ENCODE results near the gene KIF3C. TPM values are rescaled to one million over a fixed set of nuclear protein-coding genes. Genes with fewer than 3 reads are reported as not detected.
A peak's percentile ranks its signal among the peaks of the same experiment; 100 is the strongest.

KIF3C gene
- total and polyA plus RNA-seq, 9 of the 15 experiments (the other 6 are each of a cell fraction or from before 2014, with no cell fraction given) = 0.69 to 6.7 (median 3.3) TPM

GRCh38 chr2:25903216-25903776, 79.0 kb downstream of the KIF3C start (continued):
- 0 out of 2 replicates have a peak, but pooled peaks have one; percentile 30 for TF ChIP-seq VEZF1 (CRISPR knock-in tag; IDR thresholded peaks at IDR 0.05)

- H3K9ac ChIP-seq (ENCODE audit: insufficient read depth in 1 of 2, low read depth in 2 of 2, low read length in 2 of 2) = no peak overlapping the region
- no peaks in the 10 kb centered on the region for H3K36me3 ChIP-seq (ENCODE audit: control insufficient read depth, insufficient read depth, low read length)
- ATAC-seq (no peak), FAIRE-seq (no peak), DNase-seq (ENCODE audit: extremely low read depth in 1 of 4, low spot score in 3 of 4) (no peak)
- ChIA-PET CTCF (ENCODE audit: low intra/inter-chr PET ratio) (no interaction called here), POLR2A (interaction anchor here (0.7 to 1.6 kb wide), 3 partner anchors 19 to 1470 kb away, joined by 3 to 7 read pairs (median 4); partner anchors contain the start of gene ASXL2)
- no peaks in the 10 kb centered on the region for H3K9me3 ChIP-seq (replicated peaks; ENCODE audit: control insufficient read depth, insufficient read depth, low read depth, low read length)
- H3K79me2 ChIP-seq (ENCODE audit: control insufficient read depth, insufficient read depth, low read length) = no peaks in the 10 kb centered on the region
- H3K27ac ChIP-seq (ENCODE audit: extremely low read depth, low read depth, low read length) = no peak overlapping the region
- H3K4me1 ChIP-seq (replicated peaks in 1 of 2; ENCODE audit: control insufficient read depth in 2 of 2, insufficient read depth in 2 of 2, low read length in 2 of 2) = peaks cover 0 to 4% of the 10 kb centered on the region in 2 experiments; a peak in 2 of 5 replicates
- H3K27me3 ChIP-seq (ENCODE audit: control insufficient read depth in 2 of 2, insufficient read depth in 2 of 2, low read length in 2 of 2) = no peaks in the 10 kb centered on the region
- no TSS peak for BruUV-seq (replicated peaks)
- H3K4me3 ChIP-seq = no peak overlapping the region
- WGBS (ENCODE audit: insufficient coverage, low coverage, missing lambda C conversion rate) = 34% methylated on average over 11 of the region's 11 CpGs
- in situ Hi-C loops (cut with MboI) (no loop called here), intact Hi-C loops (cut with micrococcal nuclease) (no loop called here)
- H4K20me1 ChIP-seq (replicated peaks; ENCODE audit: control insufficient read depth, insufficient read depth, low read length) = no peaks in the 10 kb centered on the region
- no peaks in the 10 kb centered on the region for H3K9me1 ChIP-seq (ENCODE audit: control insufficient read depth, insufficient read depth, low read length)
- H2AFZ ChIP-seq (ENCODE audit: low read depth, low read length) = no peak overlapping the region
- H3K4me2 ChIP-seq (ENCODE audit: insufficient read depth, low read length) = no peak overlapping the region
- TF ChIP-seq ZNF431 (CRISPR knock-in tag; IDR thresholded peaks at IDR 0.05) (no peak), PHF20 (IDR thresholded peaks at IDR 0.05; ENCODE audit: partially characterized antibody) (no peak), STAG1 (CRISPR knock-in tag; IDR thresholded peaks at IDR 0.05; ENCODE audit: borderline replicate concordance) (no peak), SRSF7 (optimal IDR thresholded peaks at IDR 0.05; ENCODE audit: low read depth, low read length) (no peak), FOXP4 (CRISPR knock-in tag; IDR thresholded peaks at IDR 0.05; ENCODE audit: borderline replicate concordance) (no peak), ZMIZ1 (IDR thresholded peaks at IDR 0.05; ENCODE audit: low read depth in 2 of 2, low read length in 2 of 2) (no peak), ZZZ3 (IDR thresholded peaks at IDR 0.05) (no peak)
Measured at GRCh38 chr2:25899404-25899970, 82.8 kb downstream of the KIF3C start.
